HepG2 (cell line): Measurements from ENCODE around the gene SREK1. TPM values are rescaled to one million over a fixed set of nuclear protein-coding genes. Genes with fewer than 3 reads are reported as not detected.
A peak's percentile ranks its signal among the peaks of the same experiment; 100 is the strongest.

Experiments used
- ATM ChIP-seq: fragments of 450-650 bp; IDR thresholded peaks from 2 replicates; pipeline ENCODE4 v1.7.1; 2017; ENCODE audit warnings: mild to moderate bottlenecking, borderline replicate concordance
- CBX2 ChIP-seq, 2 experiments: fragments of 200-600 bp in 1 of 2; sonication (generic); formaldehyde crosslinking in 1 of 2; IDR thresholded peaks; 2 replicates each; pipeline versions ENCODE4 v1.7.0 to v1.8.1; 2018 to 2022; ENCODE audit warnings: low read depth in 2 of 2, low read length in 1 of 2, mild to moderate bottlenecking in 1 of 2, missing genetic modification reagents in 1 of 2
- DNMT1 ChIP-seq: sonication (generic); formaldehyde crosslinking; IDR thresholded peaks from 2 replicates; pipeline ENCODE4 v1.5.1; 2020; ENCODE audit warnings: mild to moderate bottlenecking, missing genetic modification reagents
- ESRRA ChIP-seq: sonication (generic); formaldehyde crosslinking; IDR thresholded peaks from 2 replicates; pipeline ENCODE4 v1.5.1; 2020; ENCODE audit warnings: mild to moderate bottlenecking, low read depth, missing genetic modification reagents
- GABPB1 ChIP-seq: IDR thresholded peaks from 2 replicates; pipeline ENCODE4 v1.6.1; 2016; ENCODE audit warnings: mild to moderate bottlenecking, missing genetic modification reagents, moderate library complexity, missing compliant biosample characterization
- GPN1 ChIP-seq: sonication (generic); formaldehyde crosslinking; IDR thresholded peaks from 2 replicates; pipeline ENCODE4 v1.5.1; 2020; ENCODE audit warnings: missing genetic modification reagents, borderline replicate concordance
- POGZ ChIP-seq: sonication (generic); formaldehyde crosslinking; IDR thresholded peaks from 2 replicates; pipeline ENCODE4 v1.4.0; 2020; ENCODE audit warnings: mild to moderate bottlenecking, missing genetic modification reagents
- ZFP36L1 ChIP-seq: sonication (generic); formaldehyde crosslinking; IDR thresholded peaks from 2 replicates; pipeline ENCODE4 v1.8.0; 2022; ENCODE audit warnings: mild to moderate bottlenecking, missing genetic modification reagents, moderate library complexity
- ZFP41 ChIP-seq: sonication (generic); formaldehyde crosslinking; IDR thresholded peaks from 2 replicates; pipeline ENCODE4 v1.4.0; 2020; ENCODE audit warnings: mild to moderate bottlenecking, missing genetic modification reagents, borderline replicate concordance
- ZKSCAN1 ChIP-seq: fragments of 150-350 bp; IDR thresholded peaks from 2 replicates; pipeline ENCODE4 v1.6.1; 2014; ENCODE audit warnings: low read length
- ZKSCAN5 ChIP-seq: sonication (generic); formaldehyde crosslinking; IDR thresholded peaks from 2 replicates; pipeline ENCODE4 v1.5.1; 2020; ENCODE audit warnings: mild to moderate bottlenecking, missing genetic modification reagents
- ZNF460 ChIP-seq: sonication (generic); formaldehyde crosslinking; IDR thresholded peaks from 2 replicates; pipeline ENCODE4 v1.5.1; 2020; ENCODE audit warnings: missing genetic modification reagents, mild to moderate bottlenecking, borderline replicate concordance
- ZNF550 ChIP-seq: sonication (generic); formaldehyde crosslinking; IDR thresholded peaks from 2 replicates; pipeline ENCODE4 v1.4.0; 2020; ENCODE audit warnings: mild to moderate bottlenecking, missing genetic modification reagents, borderline replicate concordance
- ZNF883 ChIP-seq: sonication (generic); formaldehyde crosslinking; IDR thresholded peaks from 2 replicates; pipeline ENCODE4 v1.5.1; 2020; ENCODE audit warnings: mild to moderate bottlenecking, missing genetic modification reagents; ENCODE audit errors: not compliant biosample characterization
- polyA plus RNA-seq, 8 experiments: library from polyadenylated mRNA; depleted of rRNA in 3 of 8; stranded (reverse) in 7 of 8; unstranded in 1 of 8; fragments of >200 nt; fragmentation: Illumina TruSeq in 4 of 8; extraction: Trizol in 4 of 8; gene quantifications; 2 replicates each; pipeline versions ENCODE4 v1.2.1 to v1.2.3, GENCODE V29; 2011 to 2016; ENCODE audit warnings: low read depth in 4 of 8, missing spikeins in 1 of 8, mixed read lengths in 1 of 8; ENCODE audit not compliant: insufficient read depth in 1 of 8
- total RNA-seq, 5 experiments: library from RNA; depleted of rRNA; stranded (reverse); fragments of >200 nt; fragmentation: Illumina TruSeq; extraction: Trizol; gene quantifications; 2 replicates each; pipeline ENCODE4 v1.2.3, GENCODE V29; 2016; ENCODE audit warnings: low read depth in 1 of 5
- TF ChIP-seq, protein P1 (sequence below): sonication (generic); formaldehyde crosslinking; IDR thresholded peaks from 2 replicates; pipeline ENCODE4 v1.8.0; 2022; ENCODE audit warnings: missing genetic modification reagents, mild to moderate bottlenecking, borderline replicate concordance
- TF ChIP-seq, protein P2 (sequence below): sonication (generic); formaldehyde crosslinking; IDR thresholded peaks from 2 replicates; pipeline ENCODE4 v1.4.0; 2020; ENCODE audit warnings: missing genetic modification reagents
- TF ChIP-seq, protein P3 (sequence below): sonication (generic); formaldehyde crosslinking; IDR thresholded peaks from 2 replicates; pipeline ENCODE4 v1.4.0; 2020; ENCODE audit warnings: missing genetic modification reagents
- TF ChIP-seq, protein P4 (sequence below): sonication (generic); formaldehyde crosslinking; IDR thresholded peaks from 2 replicates; pipeline ENCODE4 v1.5.0; 2020; ENCODE audit warnings: mild to moderate bottlenecking, missing genetic modification reagents
- TF ChIP-seq, protein P5 (sequence below): sonication (generic); formaldehyde crosslinking; IDR thresholded peaks from 2 replicates; pipeline ENCODE4 v1.5.0; 2020; ENCODE audit warnings: missing genetic modification reagents, mild to moderate bottlenecking, borderline replicate concordance

Gene SREK1
- total and polyA plus RNA-seq, 2 of the 13 experiments (the other 11 are each of a cell fraction or from before 2014, with no cell fraction given): 60.6 to 90.9 TPM

DNA sequence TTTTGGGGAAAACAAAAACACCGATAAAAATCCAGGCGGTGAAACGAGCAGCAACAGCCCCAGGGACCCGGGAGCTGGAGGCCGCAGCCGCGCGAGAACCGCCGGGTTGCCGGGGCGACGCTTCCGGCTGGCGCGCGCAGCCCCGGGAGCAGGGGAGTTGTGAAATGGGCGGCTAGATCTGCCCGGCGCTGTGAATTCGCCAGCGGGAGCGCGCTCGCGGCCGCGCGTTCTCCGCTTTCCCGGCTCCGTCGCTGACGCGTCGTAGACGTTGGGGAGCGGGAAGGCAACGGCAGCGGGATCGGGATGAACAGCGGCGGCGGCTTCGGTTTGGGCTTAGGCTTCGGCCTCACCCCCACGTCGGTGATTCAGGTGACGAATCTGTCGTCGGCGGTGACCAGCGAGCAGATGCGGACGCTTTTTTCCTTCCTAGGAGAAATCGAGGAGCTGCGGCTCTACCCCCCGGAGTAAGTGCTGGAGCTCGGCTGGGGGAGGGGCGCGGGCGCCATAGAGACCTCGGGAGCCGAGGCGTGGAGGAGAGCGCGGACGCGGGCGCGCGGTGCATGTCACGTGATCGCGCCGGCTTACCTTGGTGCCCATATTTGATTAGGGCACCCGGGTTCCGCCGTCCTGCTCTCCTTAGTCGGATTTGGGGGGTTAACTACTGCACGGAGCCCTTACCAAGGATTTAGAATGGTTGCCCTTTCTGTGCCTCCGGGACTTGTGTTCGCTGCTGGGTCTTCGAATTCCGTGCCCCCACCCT is at the start of gene SREK1 (continued):
- TF ChIP-seq, protein P1, sequence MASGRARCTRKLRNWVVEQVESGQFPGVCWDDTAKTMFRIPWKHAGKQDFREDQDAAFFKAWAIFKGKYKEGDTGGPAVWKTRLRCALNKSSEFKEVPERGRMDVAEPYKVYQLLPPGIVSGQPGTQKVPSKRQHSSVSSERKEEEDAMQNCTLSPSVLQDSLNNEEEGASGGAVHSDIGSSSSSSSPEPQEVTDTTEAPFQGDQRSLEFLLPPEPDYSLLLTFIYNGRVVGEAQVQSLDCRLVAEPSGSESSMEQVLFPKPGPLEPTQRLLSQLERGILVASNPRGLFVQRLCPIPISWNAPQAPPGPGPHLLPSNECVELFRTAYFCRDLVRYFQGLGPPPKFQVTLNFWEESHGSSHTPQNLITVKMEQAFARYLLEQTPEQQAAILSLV (CRISPR knock-in tag): peak; percentile 29; the same call in 1 of the 2 replicates
- TF ChIP-seq ESRRA (CRISPR knock-in tag) (no peak; the same call in 1 of the 2 replicates), ZFP36L1 (CRISPR knock-in tag) (peak; percentile 39; the same call in 1 of the 2 replicates), POGZ (CRISPR knock-in tag) (peak; percentile 72), ZNF550 (CRISPR knock-in tag) (no peak), CBX2 (IDR thresholded peaks at IDR 0.05; ENCODE audit: low read depth, low read length) (no peak), CBX2 (CRISPR knock-in tag; IDR thresholded peaks at IDR 0.05; ENCODE audit: low read depth) (no peak), DNMT1 (CRISPR knock-in tag) (peak; percentile 48; the same call in 1 of the 2 replicates), GPN1 (CRISPR knock-in tag) (no peak), GABPB1 (peak; percentile 93), ZKSCAN1 (no peak), ATM (no peak), ZFP41 (CRISPR knock-in tag) (no peak), ZNF883 (peak; percentile 81), ZNF460 (CRISPR knock-in tag) (peak; percentile 10; the same call in 1 of the 2 replicates), ZKSCAN5 (CRISPR knock-in tag) (no peak)
- TF ChIP-seq, protein P2, sequence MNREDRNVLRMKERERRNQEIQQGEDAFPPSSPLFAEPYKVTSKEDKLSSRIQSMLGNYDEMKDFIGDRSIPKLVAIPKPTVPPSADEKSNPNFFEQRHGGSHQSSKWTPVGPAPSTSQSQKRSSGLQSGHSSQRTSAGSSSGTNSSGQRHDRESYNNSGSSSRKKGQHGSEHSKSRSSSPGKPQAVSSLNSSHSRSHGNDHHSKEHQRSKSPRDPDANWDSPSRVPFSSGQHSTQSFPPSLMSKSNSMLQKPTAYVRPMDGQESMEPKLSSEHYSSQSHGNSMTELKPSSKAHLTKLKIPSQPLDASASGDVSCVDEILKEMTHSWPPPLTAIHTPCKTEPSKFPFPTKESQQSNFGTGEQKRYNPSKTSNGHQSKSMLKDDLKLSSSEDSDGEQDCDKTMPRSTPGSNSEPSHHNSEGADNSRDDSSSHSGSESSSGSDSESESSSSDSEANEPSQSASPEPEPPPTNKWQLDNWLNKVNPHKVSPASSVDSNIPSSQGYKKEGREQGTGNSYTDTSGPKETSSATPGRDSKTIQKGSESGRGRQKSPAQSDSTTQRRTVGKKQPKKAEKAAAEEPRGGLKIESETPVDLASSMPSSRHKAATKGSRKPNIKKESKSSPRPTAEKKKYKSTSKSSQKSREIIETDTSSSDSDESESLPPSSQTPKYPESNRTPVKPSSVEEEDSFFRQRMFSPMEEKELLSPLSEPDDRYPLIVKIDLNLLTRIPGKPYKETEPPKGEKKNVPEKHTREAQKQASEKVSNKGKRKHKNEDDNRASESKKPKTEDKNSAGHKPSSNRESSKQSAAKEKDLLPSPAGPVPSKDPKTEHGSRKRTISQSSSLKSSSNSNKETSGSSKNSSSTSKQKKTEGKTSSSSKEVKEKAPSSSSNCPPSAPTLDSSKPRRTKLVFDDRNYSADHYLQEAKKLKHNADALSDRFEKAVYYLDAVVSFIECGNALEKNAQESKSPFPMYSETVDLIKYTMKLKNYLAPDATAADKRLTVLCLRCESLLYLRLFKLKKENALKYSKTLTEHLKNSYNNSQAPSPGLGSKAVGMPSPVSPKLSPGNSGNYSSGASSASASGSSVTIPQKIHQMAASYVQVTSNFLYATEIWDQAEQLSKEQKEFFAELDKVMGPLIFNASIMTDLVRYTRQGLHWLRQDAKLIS: no peak
- TF ChIP-seq, protein P3, sequence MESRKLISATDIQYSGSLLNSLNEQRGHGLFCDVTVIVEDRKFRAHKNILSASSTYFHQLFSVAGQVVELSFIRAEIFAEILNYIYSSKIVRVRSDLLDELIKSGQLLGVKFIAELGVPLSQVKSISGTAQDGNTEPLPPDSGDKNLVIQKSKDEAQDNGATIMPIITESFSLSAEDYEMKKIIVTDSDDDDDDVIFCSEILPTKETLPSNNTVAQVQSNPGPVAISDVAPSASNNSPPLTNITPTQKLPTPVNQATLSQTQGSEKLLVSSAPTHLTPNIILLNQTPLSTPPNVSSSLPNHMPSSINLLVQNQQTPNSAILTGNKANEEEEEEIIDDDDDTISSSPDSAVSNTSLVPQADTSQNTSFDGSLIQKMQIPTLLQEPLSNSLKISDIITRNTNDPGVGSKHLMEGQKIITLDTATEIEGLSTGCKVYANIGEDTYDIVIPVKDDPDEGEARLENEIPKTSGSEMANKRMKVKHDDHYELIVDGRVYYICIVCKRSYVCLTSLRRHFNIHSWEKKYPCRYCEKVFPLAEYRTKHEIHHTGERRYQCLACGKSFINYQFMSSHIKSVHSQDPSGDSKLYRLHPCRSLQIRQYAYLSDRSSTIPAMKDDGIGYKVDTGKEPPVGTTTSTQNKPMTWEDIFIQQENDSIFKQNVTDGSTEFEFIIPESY (CRISPR knock-in tag): 0 out of 2 replicates have a peak, but pooled peaks have one; percentile 10
- TF ChIP-seq, protein P4, sequence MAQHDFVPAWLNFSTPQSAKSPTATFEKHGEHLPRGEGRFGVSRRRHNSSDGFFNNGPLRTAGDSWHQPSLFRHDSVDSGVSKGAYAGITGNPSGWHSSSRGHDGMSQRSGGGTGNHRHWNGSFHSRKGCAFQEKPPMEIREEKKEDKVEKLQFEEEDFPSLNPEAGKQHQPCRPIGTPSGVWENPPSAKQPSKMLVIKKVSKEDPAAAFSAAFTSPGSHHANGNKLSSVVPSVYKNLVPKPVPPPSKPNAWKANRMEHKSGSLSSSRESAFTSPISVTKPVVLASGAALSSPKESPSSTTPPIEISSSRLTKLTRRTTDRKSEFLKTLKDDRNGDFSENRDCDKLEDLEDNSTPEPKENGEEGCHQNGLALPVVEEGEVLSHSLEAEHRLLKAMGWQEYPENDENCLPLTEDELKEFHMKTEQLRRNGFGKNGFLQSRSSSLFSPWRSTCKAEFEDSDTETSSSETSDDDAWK: no peak
- TF ChIP-seq, protein P5, sequence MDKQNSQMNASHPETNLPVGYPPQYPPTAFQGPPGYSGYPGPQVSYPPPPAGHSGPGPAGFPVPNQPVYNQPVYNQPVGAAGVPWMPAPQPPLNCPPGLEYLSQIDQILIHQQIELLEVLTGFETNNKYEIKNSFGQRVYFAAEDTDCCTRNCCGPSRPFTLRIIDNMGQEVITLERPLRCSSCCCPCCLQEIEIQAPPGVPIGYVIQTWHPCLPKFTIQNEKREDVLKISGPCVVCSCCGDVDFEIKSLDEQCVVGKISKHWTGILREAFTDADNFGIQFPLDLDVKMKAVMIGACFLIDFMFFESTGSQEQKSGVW (CRISPR knock-in tag): peak; percentile 23; the same call in 1 of the 2 replicates
